ENCODE data around the gene AP3S1.
A peak's percentile ranks its signal among the peaks of the same experiment; 100 is the strongest.
"Not testable (repeated sequence)": the region's sequence is repeated elsewhere in the genome, so short reads cannot be mapped to it uniquely, and the experiment has no call there.

Gene AP3S1

DNA sequence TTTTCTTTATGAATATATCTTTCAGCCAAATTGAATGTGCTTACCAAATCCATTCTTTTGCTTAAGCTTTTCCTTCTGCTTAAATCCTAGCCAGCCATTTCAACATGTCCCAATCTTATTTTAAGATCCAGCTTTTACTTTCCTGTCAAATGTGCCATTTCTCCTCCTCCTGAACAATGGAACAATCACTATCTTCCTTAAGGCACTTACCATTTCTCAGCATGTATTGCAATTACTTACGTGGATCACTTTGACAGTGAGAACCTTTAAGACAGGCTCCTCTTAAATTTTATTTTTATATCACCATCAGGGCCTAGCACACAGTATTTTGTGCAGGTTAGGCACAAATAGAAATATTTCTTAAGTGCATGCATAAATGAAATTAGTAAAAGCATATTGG is 20.9 kb upstream of the AP3S1 start:
- no peak overlapping the region for H3K4me2 ChIP-seq
- no peak overlapping the region for H3K27ac ChIP-seq
- H3K36me3 ChIP-seq: no peaks in the 10 kb centered on the region
- H3K9me3 ChIP-seq: peaks cover 26% of the 10 kb centered on the region
- H3K4me1 ChIP-seq: peaks cover 7% of the 10 kb centered on the region
- H3K9ac ChIP-seq: no peak overlapping the region
- peaks cover 9% of the 10 kb centered on the region for H4K20me1 ChIP-seq
- peaks cover 29% of the 10 kb centered on the region for H3K27me3 ChIP-seq
- no peak for TF ChIP-seq Cebpa-rat (IDR thresholded peaks at IDR 0.05)
- H3K4me3 ChIP-seq: no peak overlapping the region

DNA sequence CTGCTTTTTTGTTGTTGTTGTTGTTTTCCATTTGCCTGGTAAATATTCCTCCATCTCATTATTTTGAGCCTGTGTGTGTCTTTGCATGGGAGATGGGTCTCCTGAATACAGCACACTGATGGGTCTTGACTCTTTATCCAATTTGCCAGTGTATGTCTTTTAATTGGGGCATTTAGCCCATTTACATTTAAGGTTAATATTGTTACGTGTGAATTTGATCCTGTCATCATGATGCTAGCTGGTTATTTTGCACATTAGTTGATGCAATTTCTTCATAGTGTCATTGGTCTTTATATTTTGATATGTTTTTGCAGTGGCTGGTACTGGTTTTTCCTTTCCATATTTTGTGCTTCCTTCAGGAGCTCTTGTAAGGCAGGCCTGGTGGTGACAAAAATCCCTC is 16.8 kb upstream of the AP3S1 start:
- H3K4me2 ChIP-seq, H3K4me1 ChIP-seq, H3K27ac ChIP-seq, H3K4me3 ChIP-seq, H3K9ac ChIP-seq, H3K27me3 ChIP-seq, H4K20me1 ChIP-seq: not testable (repeated sequence)
- Histone ChIP-seq H3K36me3 (peaks cover 25% of the 10 kb centered on the region), H3K9me3 (peaks cover 20% of the 10 kb centered on the region)

DNA sequence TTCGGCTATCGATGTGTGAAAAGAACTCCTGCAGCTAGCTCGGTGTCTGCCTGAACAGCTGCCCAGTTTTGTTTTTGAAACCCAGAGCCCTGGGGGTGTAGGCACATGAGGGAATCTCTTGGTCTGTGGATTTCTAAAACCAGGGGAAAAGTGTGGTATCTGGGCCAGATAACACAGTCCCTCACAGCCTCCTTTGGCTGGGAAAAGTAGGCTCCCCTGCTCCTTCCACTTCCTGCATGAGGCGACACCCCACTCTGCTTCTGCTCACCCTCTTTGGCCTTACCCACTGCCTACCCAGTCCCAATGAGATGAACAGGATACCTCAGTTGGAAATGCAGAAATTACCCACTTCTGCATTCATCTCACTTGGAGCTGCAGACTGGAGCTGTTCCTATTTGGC is 15.8 kb upstream of the AP3S1 start:
- peaks cover 34% of the 10 kb centered on the region for H3K36me3 ChIP-seq
- TF ChIP-seq Cebpa-rat (IDR thresholded peaks at IDR 0.05): no peak
- H3K27ac ChIP-seq: no peak overlapping the region

DNA sequence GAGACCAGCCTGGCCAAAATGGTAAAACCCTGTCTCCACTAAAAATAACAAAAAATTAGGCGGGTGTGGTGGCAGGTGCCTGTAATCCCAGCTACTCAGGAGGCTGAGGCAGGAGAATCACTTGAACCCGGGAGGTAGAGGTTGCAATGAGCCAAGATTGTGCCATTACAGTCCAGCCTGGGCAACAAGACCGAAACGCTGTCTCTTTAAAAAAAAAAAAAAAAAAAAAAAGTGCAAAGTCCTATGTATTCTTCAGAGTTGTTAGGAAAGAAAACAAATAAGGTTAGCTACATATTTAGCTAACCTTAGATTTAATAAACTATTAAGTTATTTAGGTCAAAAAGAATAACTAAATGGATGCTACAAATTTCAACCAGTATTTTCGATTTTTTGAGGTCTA is 11.8 kb upstream of the AP3S1 start:
- no peaks in the 10 kb centered on the region for H4K20me1 ChIP-seq
- no peaks in the 10 kb centered on the region for H3K27me3 ChIP-seq
- H3K4me2 ChIP-seq: no peak overlapping the region
- H3K4me3 ChIP-seq: no peak overlapping the region
- no peak overlapping the region for H3K27ac ChIP-seq
- no peak overlapping the region for H3K9ac ChIP-seq
- H3K9me3 ChIP-seq: peaks cover 14% of the 10 kb centered on the region
- H3K4me1 ChIP-seq: no peaks in the 10 kb centered on the region
- peaks cover 56% of the 10 kb centered on the region for H3K36me3 ChIP-seq
- no peak for TF ChIP-seq Cebpa-rat (IDR thresholded peaks at IDR 0.05)

More for the DNA sequence above, 15.8 kb upstream of the AP3S1 start:
- no peaks in the 10 kb centered on the region for H3K4me1 ChIP-seq
- H3K4me2 ChIP-seq: no peak overlapping the region
- no peak overlapping the region for H3K9ac ChIP-seq
- no peak overlapping the region for H3K4me3 ChIP-seq
- H3K9me3 ChIP-seq: peaks cover 20% of the 10 kb centered on the region
- H4K20me1 ChIP-seq: no peaks in the 10 kb centered on the region
- no peaks in the 10 kb centered on the region for H3K27me3 ChIP-seq

DNA sequence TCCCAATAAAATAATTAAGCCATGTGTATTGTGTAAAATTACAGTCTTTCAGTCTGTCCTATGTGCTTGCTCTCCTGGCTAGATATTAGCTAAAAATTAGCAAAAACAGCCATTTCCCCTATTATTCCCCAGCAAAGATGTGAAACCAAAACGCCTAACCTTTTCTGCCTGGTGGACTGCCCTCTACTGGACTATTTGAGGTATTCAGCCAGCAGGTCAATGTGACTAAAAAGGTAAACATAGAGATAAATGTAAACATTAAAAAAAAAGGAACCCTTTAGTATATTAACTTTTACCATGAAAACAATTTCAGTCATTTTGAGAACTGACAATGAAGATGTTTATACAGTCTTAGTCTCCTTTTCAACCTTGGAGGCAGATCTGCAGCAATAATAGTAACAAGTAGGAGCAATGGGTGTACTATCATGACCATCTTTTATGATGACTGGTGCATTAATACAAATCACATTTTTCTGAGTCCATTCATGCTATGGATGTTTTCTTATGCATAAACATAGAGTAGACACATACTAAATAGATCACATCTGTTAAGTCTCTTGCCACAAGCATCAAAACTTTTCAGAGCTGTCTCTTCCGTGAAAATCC is 10.5 kb upstream of the AP3S1 start:
- Histone ChIP-seq H3K9me3 (peaks cover 2% of the 10 kb centered on the region; the same call in 1 of the 2 replicates), H3K27me3 (no peaks in the 10 kb centered on the region), H3K4me2 (no peak overlapping the region), H3K27ac (no peak overlapping the region), H3K4me3 (no peak overlapping the region), H3K4me1 (no peaks in the 10 kb centered on the region), H3K36me3 (peaks cover 67% of the 10 kb centered on the region), H4K20me1 (0 out of 2 replicates have a peak, but pooled peaks cover 2% of the 10 kb centered on the region), H3K9ac (no peak overlapping the region)
- TF ChIP-seq Cebpa-rat (IDR thresholded peaks at IDR 0.05): no peak

DNA sequence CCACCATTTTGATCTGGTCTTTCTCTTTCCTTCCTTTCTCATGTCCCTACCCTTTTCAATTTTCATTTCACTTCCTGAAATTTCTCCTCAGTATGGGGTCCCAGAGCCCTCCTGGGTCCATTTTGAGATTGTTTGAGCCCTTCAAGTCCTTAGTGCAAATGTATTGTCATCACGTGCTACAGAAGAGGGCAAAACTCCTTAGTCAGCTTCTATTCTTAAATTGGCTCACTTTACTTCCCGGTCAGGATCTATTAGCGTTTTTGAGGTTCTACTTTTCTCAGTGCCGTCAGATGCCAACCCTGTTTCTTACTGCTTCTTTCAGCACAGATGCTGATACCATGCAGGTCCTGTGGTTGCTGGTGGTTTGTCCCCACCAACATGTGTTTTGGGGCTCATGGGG is 6.3 kb upstream of the AP3S1 start:
- Histone ChIP-seq H3K9ac (no peak overlapping the region), H3K27me3 (no peaks in the 10 kb centered on the region), H3K4me2 (no peak overlapping the region), H3K27ac (no peak overlapping the region), H3K36me3 (peaks cover 54% of the 10 kb centered on the region), H3K4me3 (no peak overlapping the region), H3K4me1 (peaks cover 24% of the 10 kb centered on the region), H4K20me1 (peaks cover 41% of the 10 kb centered on the region), H3K9me3 (no peaks in the 10 kb centered on the region)
- no peak for TF ChIP-seq Cebpa-rat (IDR thresholded peaks at IDR 0.05)

DNA sequence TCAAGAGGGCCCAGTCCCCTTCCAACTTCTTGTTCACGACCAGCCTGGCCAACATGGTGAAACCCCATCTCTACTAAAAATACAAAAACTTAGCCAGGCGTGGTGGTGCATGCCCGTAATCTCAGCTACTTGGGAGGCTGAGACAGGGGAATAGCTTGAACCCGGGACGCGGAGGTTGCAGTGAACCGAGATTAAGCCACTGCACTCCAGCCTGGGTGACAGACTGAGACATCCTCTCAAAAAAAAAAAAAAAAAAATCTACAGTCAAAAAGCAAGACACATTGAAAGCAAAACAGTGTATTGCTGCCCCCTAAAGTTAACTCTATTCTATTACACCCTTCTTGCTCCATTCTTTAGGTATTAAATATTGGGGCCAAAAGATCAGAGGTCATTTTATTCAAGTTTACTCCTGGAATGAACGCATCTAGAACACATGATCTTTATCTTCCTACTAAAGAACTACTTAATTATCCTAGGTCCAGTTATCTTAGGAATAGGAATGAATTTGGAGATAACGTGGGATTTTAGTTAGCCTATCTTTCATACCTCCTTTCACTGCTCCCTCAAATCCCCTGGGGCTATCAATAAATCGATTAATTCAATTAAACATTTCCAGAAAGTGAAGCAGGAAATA is 2.7 kb upstream of the AP3S1 start:
- Histone ChIP-seq H3K4me2 (peak overlapping the region; percentile 86), H3K36me3 (peaks cover 34% of the 10 kb centered on the region), H3K9ac (peak overlapping the region; percentile 37; the same call in 1 of the 2 replicates), H3K27me3 (no peaks in the 10 kb centered on the region), H3K9me3 (no peaks in the 10 kb centered on the region), H3K27ac (no peak overlapping the region), H3K4me1 (peaks cover 39% of the 10 kb centered on the region), H4K20me1 (peaks cover 63% of the 10 kb centered on the region), H3K4me3 (peak overlapping the region; percentile 85)
- TF ChIP-seq Cebpa-rat (IDR thresholded peaks at IDR 0.05): no peak

DNA sequence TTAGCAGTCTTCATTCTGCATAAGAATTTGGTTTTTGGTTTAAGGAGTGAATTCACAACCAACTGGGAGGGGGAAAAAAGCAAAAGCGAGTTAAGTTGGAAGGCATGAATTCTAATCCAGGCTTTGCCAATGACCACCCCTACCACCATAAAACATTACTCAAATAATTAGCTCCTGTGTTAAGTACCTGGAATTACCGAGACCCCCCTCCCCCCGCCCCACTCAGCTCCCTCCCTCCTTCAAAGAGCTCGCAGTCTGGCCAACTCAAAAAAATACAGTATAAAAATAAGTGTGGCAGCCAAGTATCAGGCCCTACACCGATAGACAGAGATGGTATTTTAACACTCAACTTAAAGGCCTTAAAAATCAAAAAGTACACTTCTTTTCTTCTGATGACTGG is 862 bp upstream of the AP3S1 start:
- Histone ChIP-seq H3K4me1 (peaks cover 51% of the 10 kb centered on the region), H3K27me3 (no peaks in the 10 kb centered on the region)
- no peak for TF ChIP-seq Cebpa-rat (IDR thresholded peaks at IDR 0.05)

DNA sequence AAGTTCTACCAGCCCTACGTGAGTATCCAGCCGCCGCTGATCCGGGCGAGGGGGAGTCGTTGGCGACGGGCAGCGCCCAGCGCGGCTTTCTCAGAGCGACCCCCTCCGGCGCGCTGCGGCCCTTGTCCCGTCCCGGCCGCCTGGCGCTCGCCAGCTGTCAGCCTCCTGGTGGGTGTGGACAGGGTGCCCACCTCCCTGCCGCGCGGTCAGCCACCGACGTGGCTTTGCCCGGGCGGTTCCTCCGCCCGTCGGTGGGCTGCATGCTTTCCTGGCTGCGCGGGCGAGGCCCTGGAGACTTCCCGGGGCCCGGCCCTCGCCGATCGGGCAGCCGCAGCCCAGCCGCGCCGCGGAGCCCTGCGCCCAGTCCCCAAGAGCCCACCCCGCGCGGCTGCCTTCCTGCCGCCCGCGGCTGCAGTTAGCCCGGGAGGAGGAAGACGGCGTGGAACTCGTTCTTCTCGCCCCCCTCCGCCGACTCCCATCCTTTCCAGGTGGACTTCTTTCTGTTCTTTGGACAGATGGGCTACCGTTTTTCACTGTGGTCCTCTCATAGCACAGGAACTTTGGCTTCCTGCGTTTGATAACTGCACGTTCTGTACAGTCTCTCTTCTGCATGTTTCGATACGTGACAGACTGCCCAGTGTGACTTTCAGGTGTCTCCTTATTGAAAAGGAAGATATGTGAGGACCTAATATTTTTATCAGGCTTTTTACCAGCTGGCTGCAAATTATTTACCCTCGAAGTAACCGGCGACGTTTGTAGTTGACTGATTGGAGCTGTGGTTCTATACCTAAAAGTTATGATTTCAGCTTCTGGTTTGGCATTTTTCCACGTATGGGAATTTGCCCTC is 577 bp downstream of the AP3S1 start:
- Histone ChIP-seq H3K27me3 (no peaks in the 10 kb centered on the region), H3K9ac (peak overlapping the region; percentile 89), H3K4me3 (peak overlapping the region; percentile 85), H3K27ac (peak overlapping the region; percentile 85), H3K9me3 (no peaks in the 10 kb centered on the region), H3K4me2 (peak overlapping the region; percentile 81), H3K36me3 (peaks cover 3% of the 10 kb centered on the region), H4K20me1 (peaks cover 87% of the 10 kb centered on the region), H3K4me1 (peaks cover 51% of the 10 kb centered on the region)
- no peak for TF ChIP-seq Cebpa-rat (IDR thresholded peaks at IDR 0.05)

More for the DNA sequence above, 862 bp upstream of the AP3S1 start:
- Histone ChIP-seq H3K27ac (peak overlapping the region; percentile 85), H4K20me1 (peaks cover 82% of the 10 kb centered on the region), H3K9ac (peak overlapping the region; percentile 89), H3K36me3 (peaks cover 17% of the 10 kb centered on the region), H3K4me3 (peak overlapping the region; percentile 85), H3K9me3 (no peaks in the 10 kb centered on the region), H3K4me2 (peak overlapping the region; percentile 86)

DNA sequence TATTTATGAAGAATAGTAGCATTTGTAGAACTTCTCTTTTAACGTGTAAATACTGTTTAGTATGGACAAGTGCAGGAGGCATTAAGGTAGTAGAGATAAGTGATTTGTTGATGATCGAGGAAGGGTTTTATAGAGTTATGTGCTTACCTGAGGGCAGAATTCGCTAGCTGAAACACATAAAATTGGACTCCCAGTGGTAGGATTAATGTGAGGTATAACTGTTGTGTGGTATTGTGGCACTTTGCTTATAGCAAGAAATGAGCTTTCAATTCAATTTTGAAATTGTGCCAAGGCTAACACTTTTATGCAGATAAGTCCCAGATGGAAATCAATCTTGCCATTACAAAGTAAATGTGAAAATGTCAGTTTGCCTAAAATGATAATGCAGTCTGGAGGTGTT is 1.2 kb downstream of the AP3S1 start:
- 0 out of 2 replicates have a peak overlapping the region, but pooled peaks have one; percentile 85 for H3K27ac ChIP-seq

More for the DNA sequence above, 1.2 kb downstream of the AP3S1 start:
- Histone ChIP-seq H3K4me1 (peaks cover 51% of the 10 kb centered on the region), H3K4me2 (peak overlapping the region; percentile 81), H4K20me1 (peaks cover 87% of the 10 kb centered on the region), H3K36me3 (no peaks in the 10 kb centered on the region), H3K27me3 (no peaks in the 10 kb centered on the region), H3K9ac (peak overlapping the region; percentile 89), H3K4me3 (peak overlapping the region; percentile 85), H3K9me3 (no peaks in the 10 kb centered on the region)
- TF ChIP-seq Cebpa-rat (IDR thresholded peaks at IDR 0.05): no peak
